ENCODE data around the gene FNIP1.
"Not testable (repeated sequence)": the region's sequence is repeated elsewhere in the genome, so short reads cannot be mapped to it uniquely, and the experiment has no call there.

Gene FNIP1

DNA sequence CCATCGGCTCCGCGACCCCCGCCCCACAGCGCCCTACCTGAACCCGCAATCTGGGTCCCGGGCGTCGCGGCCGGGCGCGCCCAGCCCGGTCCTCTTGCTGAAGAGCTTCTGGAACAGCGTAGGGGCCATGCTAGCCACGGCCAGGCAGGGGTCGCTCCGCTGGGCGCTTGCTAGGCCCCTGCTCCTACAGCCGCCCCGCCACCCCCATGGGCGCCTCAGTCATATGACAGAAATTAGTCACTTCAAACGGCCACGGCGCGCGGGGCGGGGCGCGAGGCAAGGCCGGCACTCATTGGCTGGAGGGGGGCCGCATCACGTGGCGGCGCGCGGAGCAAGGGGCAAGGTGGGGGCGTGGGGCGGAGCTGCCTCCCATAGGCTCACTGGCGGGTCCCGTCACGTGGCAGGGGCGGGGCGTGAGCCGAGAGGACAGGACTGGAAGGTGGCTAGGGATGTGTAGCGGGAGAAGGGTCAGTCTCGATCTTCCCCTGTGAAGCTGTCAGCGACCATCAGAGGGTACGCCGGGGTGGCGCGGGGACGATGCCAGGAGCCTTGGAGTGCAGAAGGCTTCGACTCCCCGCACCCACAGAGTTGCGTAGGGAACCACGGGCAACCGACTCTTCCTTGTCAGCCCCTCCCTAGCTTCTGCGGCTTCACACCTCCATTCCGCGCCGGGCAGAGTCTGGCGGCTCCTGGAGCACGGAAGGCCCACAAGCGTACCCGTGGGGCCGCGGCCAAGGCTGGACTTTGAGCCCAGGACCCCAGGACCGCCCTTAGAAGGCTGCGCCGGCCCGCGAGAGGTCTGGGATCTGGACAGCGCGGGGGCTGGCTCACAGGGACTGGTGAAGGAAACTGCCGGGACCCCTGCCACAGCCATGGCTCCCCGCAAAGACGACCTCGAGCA, at the start of gene FNIP1:
Gene FNIP1 (minus strand): TSS at position 225 of the 901 bp plus-strand sequence. CDS start 96 bp downstream, at position 129.
- DNase-seq, result peak; percentile 99
- Mint-ChIP-seq H3K4me1 (peaks cover 27% of the 10 kb centered on the region), H3K4me3 (peak within 1 kb of the TSS; percentile 98), H3K9me3 (no peaks in the 10 kb centered on the region), H3K27me3 (ENCODE audit: low read depth, poor library complexity) (peaks cover 15% of the 10 kb centered on the region), H3K27ac (peak within 1 kb of the TSS; percentile 99), H3K36me3 (ENCODE audit: low read depth) (no peaks in the 10 kb centered on the region)
- TF ChIP-seq, protein P1, sequence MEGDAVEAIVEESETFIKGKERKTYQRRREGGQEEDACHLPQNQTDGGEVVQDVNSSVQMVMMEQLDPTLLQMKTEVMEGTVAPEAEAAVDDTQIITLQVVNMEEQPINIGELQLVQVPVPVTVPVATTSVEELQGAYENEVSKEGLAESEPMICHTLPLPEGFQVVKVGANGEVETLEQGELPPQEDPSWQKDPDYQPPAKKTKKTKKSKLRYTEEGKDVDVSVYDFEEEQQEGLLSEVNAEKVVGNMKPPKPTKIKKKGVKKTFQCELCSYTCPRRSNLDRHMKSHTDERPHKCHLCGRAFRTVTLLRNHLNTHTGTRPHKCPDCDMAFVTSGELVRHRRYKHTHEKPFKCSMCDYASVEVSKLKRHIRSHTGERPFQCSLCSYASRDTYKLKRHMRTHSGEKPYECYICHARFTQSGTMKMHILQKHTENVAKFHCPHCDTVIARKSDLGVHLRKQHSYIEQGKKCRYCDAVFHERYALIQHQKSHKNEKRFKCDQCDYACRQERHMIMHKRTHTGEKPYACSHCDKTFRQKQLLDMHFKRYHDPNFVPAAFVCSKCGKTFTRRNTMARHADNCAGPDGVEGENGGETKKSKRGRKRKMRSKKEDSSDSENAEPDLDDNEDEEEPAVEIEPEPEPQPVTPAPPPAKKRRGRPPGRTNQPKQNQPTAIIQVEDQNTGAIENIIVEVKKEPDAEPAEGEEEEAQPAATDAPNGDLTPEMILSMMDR (IDR thresholded peaks at IDR 0.05), result no peak

DNA sequence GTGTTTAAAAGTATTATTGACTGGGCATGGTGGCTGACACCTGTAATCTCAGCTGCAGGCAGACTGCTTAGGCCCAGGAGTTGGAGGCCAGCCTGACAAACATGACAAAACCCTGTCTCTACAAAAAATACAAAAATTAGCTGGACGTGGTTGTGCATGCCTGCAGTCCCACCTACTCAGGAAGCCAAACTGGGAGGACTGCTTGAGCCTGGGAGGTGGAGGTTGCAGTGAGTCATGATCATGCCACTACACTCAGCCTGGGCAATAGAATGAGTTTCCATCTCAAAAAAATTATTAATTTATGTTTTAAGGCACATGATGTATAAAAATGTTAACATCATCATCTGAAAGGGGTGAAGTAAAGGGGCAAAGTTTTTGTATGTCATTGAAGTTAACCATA, 49.7 kb upstream of the FNIP1 start:
- no peaks in the 10 kb centered on the region for H3K4me1 Mint-ChIP-seq
- DNase-seq, result no peak
- no peaks in the 10 kb centered on the region for H3K27me3 Mint-ChIP-seq (ENCODE audit: low read depth, poor library complexity)
- TF ChIP-seq, protein P1 (IDR thresholded peaks at IDR 0.05), result no peak
- H3K4me3 Mint-ChIP-seq, result no peak overlapping the region
- no peaks in the 10 kb centered on the region for H3K36me3 Mint-ChIP-seq (ENCODE audit: low read depth)
- H3K9me3 Mint-ChIP-seq, result peaks cover 78% of the 10 kb centered on the region
- no peak overlapping the region for H3K27ac Mint-ChIP-seq

DNA sequence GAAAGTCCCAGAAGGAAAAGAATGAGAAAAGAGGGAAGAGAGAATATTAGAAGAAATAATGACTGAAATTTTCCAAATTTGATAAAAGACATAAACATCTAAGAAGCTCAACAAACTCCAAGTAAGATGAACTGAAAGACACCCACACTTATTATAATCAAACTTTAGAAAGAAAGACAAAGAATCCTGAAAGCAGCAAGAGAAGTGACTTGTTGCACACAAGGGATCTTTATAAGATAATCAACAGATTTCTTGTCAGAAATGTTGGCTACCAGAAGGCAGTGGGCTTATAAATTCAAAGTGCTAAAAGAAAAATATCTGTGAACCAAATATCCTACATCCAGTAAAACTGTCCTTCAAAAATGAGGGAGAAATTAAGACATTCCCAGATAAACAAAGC, 49.0 kb upstream of the FNIP1 start:
- Mint-ChIP-seq H3K27ac (no peak overlapping the region), H3K36me3 (ENCODE audit: low read depth) (no peaks in the 10 kb centered on the region), H3K4me1 (no peaks in the 10 kb centered on the region), H3K4me3 (no peak overlapping the region), H3K27me3 (ENCODE audit: low read depth, poor library complexity) (no peaks in the 10 kb centered on the region), H3K9me3 (peaks cover 78% of the 10 kb centered on the region)
- TF ChIP-seq, protein P1 (IDR thresholded peaks at IDR 0.05), result no peak
- no peak for DNase-seq

DNA sequence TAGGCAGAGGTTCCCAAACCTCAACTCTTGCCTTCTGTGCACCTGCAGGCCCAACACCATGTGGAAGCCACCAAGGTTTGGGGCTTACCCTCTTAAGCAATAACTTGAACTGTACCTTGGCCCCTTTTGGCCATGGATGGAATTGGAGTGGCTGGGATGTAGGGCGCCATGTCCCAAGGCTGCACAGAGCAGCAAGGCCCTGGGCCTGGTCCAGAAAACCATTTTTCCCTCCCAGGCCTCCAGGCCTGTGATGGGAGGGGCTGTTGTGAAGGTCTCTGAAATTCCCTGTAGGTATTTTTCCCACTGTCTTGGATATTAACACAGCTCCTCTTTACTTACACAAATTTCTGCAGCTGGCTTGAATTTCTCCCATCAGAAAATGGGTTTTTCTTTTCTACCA, 46.2 kb upstream of the FNIP1 start:
- DNase-seq; H3K4me1 Mint-ChIP-seq; H3K27me3 Mint-ChIP-seq (ENCODE audit: low read depth, poor library complexity); H3K36me3 Mint-ChIP-seq (ENCODE audit: low read depth); H3K4me3 Mint-ChIP-seq; H3K27ac Mint-ChIP-seq: not testable (repeated sequence)
- peaks cover 70% of the 10 kb centered on the region for H3K9me3 Mint-ChIP-seq

DNA sequence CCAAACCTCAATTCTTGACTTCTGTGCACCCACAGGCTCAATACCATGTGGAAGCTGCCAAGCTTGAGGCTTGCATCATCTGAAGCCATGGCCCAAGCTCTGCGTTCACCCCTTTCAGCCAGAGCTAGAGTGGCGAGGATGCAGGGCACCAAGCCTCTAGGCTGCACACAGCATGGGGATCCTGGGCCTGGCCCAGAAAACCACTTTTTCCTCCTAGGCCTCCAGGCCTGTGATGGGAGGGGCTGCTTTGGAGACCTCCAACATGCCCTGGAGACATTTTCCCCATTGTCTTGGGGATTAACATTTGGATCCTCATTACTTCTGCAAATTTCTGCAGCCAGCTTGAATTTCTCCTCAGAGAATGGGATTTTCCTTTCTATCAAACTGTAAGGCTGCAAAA, 35.9 kb upstream of the FNIP1 start:
- H3K4me3 Mint-ChIP-seq; H3K36me3 Mint-ChIP-seq (ENCODE audit: low read depth); H3K27me3 Mint-ChIP-seq (ENCODE audit: low read depth, poor library complexity); H3K4me1 Mint-ChIP-seq; DNase-seq; H3K27ac Mint-ChIP-seq: not testable (repeated sequence)
- peaks cover 24% of the 10 kb centered on the region for H3K9me3 Mint-ChIP-seq

DNA sequence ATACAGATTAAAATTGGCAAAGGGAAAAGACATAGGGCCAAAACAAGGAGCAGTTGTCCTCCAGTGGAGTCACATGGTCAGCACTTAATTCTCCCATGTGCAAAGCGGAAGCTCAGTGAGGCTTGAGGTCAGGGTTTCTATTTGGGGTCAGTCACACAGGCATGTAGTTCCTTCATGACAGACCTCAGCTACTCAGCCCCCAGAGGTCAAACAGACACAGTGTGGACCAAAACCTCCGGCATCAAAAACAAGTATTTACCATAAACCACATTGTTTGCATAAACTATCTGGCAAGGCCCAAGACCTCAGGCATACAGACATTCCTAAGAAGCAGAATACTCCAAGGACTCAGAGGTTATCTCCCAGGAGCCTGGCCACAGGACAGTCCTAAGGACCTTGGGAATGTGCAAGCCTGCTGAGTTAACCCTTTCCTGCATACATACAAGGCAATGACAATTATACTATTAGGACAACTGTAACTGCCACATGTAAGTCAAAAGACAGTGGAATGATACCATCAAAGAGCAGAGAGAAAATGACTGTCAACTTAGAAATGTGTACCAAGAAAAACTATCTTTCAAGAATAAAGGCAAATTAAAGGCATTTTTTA, 28.7 kb upstream of the FNIP1 start:
- Mint-ChIP-seq H3K27me3 (ENCODE audit: low read depth, poor library complexity) (no peaks in the 10 kb centered on the region), H3K36me3 (ENCODE audit: low read depth) (no peaks in the 10 kb centered on the region), H3K4me3 (no peak overlapping the region), H3K9me3 (peaks cover 23% of the 10 kb centered on the region), H3K27ac (no peak overlapping the region), H3K4me1 (no peaks in the 10 kb centered on the region)
- no peak for DNase-seq
- TF ChIP-seq, protein P1 (IDR thresholded peaks at IDR 0.05), result no peak
